Measurements from ENCODE around the gene POLR2A. TPM values are rescaled to one million over a fixed set of nuclear protein-coding genes. Genes with fewer than 3 reads are reported as not detected.

Gene POLR2A
- total RNA-seq, 3 donors from 2014 or later: 64.2 to 174 (median 88.7) TPM

DNA sequence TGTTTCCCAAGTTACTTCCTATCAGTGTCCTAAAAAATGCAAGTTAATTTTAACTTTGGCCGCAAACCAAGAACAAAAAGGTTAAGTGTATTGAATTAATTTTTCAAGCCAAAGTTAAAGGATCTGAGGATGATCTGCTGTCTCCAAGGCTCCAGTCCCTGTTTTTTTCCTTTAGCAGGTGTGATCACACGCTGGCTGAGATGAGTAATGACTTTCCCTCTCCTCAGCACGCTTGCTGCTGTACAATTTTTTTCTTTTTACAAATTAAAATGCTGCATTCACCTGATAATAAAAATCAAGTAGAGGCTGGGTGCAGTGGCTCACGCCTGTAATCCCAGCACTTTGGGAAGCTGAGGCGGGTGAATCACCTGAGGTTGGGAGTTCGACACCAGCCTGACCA, 60.7 kb downstream of the POLR2A start:
- DNase-seq (ENCODE audit: low spot score in 2 of 2): no peak
- Histone ChIP-seq H3K4me3 (no peak overlapping the region), H3K27me3 (no peaks in the 10 kb centered on the region), H3K9me3 (no peaks in the 10 kb centered on the region), H3K36me3 (no peaks in the 10 kb centered on the region), H3K4me1 (peaks cover 2 to 6% of the 10 kb centered on the region in 2 donors), H3K27ac (no peak overlapping the region)
- TF ChIP-seq POLR2A (IDR thresholded peaks at IDR 0.05): no peak
- TF ChIP-seq, protein P1, sequence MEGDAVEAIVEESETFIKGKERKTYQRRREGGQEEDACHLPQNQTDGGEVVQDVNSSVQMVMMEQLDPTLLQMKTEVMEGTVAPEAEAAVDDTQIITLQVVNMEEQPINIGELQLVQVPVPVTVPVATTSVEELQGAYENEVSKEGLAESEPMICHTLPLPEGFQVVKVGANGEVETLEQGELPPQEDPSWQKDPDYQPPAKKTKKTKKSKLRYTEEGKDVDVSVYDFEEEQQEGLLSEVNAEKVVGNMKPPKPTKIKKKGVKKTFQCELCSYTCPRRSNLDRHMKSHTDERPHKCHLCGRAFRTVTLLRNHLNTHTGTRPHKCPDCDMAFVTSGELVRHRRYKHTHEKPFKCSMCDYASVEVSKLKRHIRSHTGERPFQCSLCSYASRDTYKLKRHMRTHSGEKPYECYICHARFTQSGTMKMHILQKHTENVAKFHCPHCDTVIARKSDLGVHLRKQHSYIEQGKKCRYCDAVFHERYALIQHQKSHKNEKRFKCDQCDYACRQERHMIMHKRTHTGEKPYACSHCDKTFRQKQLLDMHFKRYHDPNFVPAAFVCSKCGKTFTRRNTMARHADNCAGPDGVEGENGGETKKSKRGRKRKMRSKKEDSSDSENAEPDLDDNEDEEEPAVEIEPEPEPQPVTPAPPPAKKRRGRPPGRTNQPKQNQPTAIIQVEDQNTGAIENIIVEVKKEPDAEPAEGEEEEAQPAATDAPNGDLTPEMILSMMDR (IDR thresholded peaks at IDR 0.05): no peak
- TF ChIP-seq POLR2AphosphoS5 (IDR thresholded peaks at IDR 0.05): no peak
- intact Hi-C loops (cut with DNase I; ENCODE audit: low total_unique reads): no loop called here

DNA sequence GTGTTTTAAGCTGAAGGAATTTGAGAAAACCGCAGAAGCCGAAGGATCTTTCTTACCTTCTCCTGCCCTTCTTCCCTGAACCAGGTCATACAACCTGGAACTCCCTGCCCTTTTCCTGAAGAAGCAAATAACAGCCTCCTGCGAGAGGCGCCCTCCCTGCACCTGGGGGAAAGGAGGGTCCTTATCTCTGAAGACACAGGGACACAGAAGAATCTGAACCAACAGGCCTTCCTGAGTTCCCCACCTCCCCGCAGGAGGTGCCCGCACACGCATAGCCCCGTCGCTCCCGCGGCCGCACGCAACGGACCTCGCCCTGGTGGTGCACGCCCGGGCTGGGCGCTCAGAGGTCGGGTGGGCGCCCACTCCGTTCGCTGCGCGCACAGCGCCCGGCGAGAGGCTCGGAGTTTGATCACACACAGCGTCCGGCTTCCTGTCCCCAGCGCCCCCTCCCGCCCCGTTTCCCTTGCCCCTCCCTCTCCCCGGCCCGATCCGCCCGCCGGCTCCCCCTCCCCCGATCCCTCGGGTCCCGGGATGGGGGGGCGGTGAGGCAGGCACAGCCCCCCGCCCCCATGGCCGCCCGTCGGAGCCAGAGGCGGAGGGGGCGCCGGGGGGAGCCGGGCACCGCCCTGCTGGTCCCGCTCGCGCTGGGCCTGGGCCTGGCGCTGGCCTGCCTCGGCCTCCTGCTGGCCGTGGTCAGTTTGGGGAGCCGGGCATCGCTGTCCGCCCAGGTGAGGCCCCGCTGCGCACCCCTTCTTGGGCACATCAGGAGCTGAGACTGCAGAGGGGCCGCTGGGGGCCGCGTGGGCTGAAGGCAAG, 64.6 kb downstream of the POLR2A start, which contains the start of gene TNFSF12:
TSS of gene TNFSF12 (plus strand) at position 474 of the 816 bp plus-strand sequence. CDS start at position 570, 96 bp downstream.
- peak within 1 kb of the TSS; percentile 67 to 77 (median 76) for H3K4me3 ChIP-seq
- peak within 1 kb of the TSS; percentile 89 to 94 for H3K27ac ChIP-seq
- no peaks in the 10 kb centered on the region for H3K36me3 ChIP-seq
- TF ChIP-seq POLR2AphosphoS5 (IDR thresholded peaks at IDR 0.05): no peak
- TF ChIP-seq, protein P1 (IDR thresholded peaks at IDR 0.05): peak in 2 of 3 donors; percentile 12 to 14
- H3K9me3 ChIP-seq: no peaks in the 10 kb centered on the region
- no peaks in the 10 kb centered on the region for H3K27me3 ChIP-seq
- H3K4me1 ChIP-seq: peaks cover 2 to 6% of the 10 kb centered on the region in 2 donors
- intact Hi-C loops (cut with DNase I; ENCODE audit: low total_unique reads): no loop called here
- DNase-seq (ENCODE audit: low spot score in 2 of 2): peak; percentile 27 to 70

Other genes with a start within 250 kb of the POLR2A start
- 10 to 100 TPM; 32.0 to 58.2 (median 47.9) TPM for gene DVL2, start 249.8 kb upstream of the POLR2A start, total RNA-seq
- 10 to 100 TPM; 22.1 to 40.4 (median 37.7) TPM for gene PHF23, start 244.9 kb upstream of the POLR2A start, total RNA-seq
- gene GABARAP, start 241.9 kb upstream of the POLR2A start, total RNA-seq: 100 to 1,000 TPM; 620 to 765 (median 631) TPM
- 10 to 100 TPM; 35.7 to 67.5 (median 60.5) TPM for gene CTDNEP1, start 232.6 kb upstream of the POLR2A start, total RNA-seq
- 10 to 100 TPM; 26.9 to 36.7 (median 30.6) TPM for gene ELP5, start 232.2 kb upstream of the POLR2A start, total RNA-seq
- gene CLDN7, start 221.9 kb upstream of the POLR2A start, total RNA-seq: 10 to 100 TPM in 2 of 3 donors, 1 to 10 TPM in 1; 5.4 to 95.9 (median 60.0) TPM
- 10 to 100 TPM in 1 of 3 donors, 1 to 10 TPM in 2; 2.6 to 32.5 (median 3.5) TPM for gene SLC2A4, start 202.6 kb upstream of the POLR2A start, total RNA-seq
- gene YBX2, start 189.7 kb upstream of the POLR2A start, total RNA-seq: 1 to 10 TPM; 2.6 to 3.0 (median 2.9) TPM
- gene EIF5A, start 176.7 kb upstream of the POLR2A start, total RNA-seq: 100 to 1,000 TPM; 151 to 172 (median 163) TPM
- gene GPS2, start 169.0 kb upstream of the POLR2A start, total RNA-seq: 100 to 1,000 TPM in 1 of 3 donors, 10 to 100 TPM in 2; 77.3 to 109 (median 84.2) TPM
- 10 to 100 TPM; 15.0 to 22.9 (median 17.4) TPM for gene NEURL4, start 155.0 kb upstream of the POLR2A start, total RNA-seq
- 1 to 10 TPM; 3.4 to 6.6 (median 5.2) TPM for gene ACAP1, start 147.8 kb upstream of the POLR2A start, total RNA-seq
- 10 to 100 TPM in 2 of 3 donors, 1 to 10 TPM in 1; 9.1 to 11.5 (median 11.0) TPM for gene KCTD11, start 132.2 kb upstream of the POLR2A start, total RNA-seq
- not detected for gene TMEM95, start 129.2 kb upstream of the POLR2A start, total RNA-seq
- 10 to 100 TPM in 2 of 3 donors, 1 to 10 TPM in 1; 1.1 to 22.1 (median 14.4) TPM for gene TNK1, start 103.3 kb upstream of the POLR2A start, total RNA-seq
- 10 to 100 TPM; 16.0 to 24.3 (median 19.0) TPM for gene PLSCR3, start 89.8 kb upstream of the POLR2A start, total RNA-seq
- gene TMEM256, start 80.3 kb upstream of the POLR2A start, total RNA-seq: 100 to 1,000 TPM in 1 of 3 donors, 10 to 100 TPM in 2; 77.6 to 113 (median 92.3) TPM
- 10 to 100 TPM in 1 of 3 donors, 1 to 10 TPM in 2; 6.7 to 13.1 (median 8.3) TPM for gene NLGN2, start 76.5 kb upstream of the POLR2A start, total RNA-seq
- gene SPEM1, start 64.0 kb upstream of the POLR2A start, total RNA-seq: not detected
- not detected for gene SPEM2, start 58.8 kb upstream of the POLR2A start, total RNA-seq
- gene SPEM3, start 55.5 kb upstream of the POLR2A start, total RNA-seq: not detected
- 10 to 100 TPM in 1 of 3 donors, 1 to 10 TPM in 2; 3.5 to 18.1 (median 9.5) TPM for gene TMEM102, start 48.9 kb upstream of the POLR2A start, total RNA-seq
- gene FGF11, start 44.9 kb upstream of the POLR2A start, total RNA-seq: 1 to 10 TPM; 2.1 to 2.9 (median 2.9) TPM
- gene CHRNB1, start 39.3 kb upstream of the POLR2A start, total RNA-seq: 10 to 100 TPM in 2 of 3 donors, 1 to 10 TPM in 1; 8.5 to 11.8 (median 11.7) TPM
- 10 to 100 TPM; 34.4 to 46.9 (median 45.7) TPM for gene ZBTB4, start 4.7 kb upstream of the POLR2A start, total RNA-seq
- gene SLC35G6, start 2.9 kb upstream of the POLR2A start, total RNA-seq: not detected
- 10 to 100 TPM; 39.3 to 65.3 (median 41.1) TPM for gene TNFSF12, start 64.7 kb downstream of the POLR2A start, total RNA-seq
- gene TNFSF13, start 74.4 kb downstream of the POLR2A start, total RNA-seq: 10 to 100 TPM; 25.2 to 36.7 (median 33.6) TPM
- gene SENP3, start 77.6 kb downstream of the POLR2A start, total RNA-seq: 10 to 100 TPM; 59.5 to 65.2 (median 62.3) TPM
- gene CD68, start 95.3 kb downstream of the POLR2A start, total RNA-seq: 100 to 1,000 TPM in 1 of 3 donors, 10 to 100 TPM in 2; 49.8 to 220 (median 70.5) TPM
- gene MPDU1, start 99.5 kb downstream of the POLR2A start, total RNA-seq: 100 to 1,000 TPM in 1 of 3 donors, 10 to 100 TPM in 2; 66.6 to 140 (median 74.4) TPM
- 1 to 10 TPM; 1.3 to 4.1 (median 1.6) TPM for gene SOX15, start 105.7 kb downstream of the POLR2A start, total RNA-seq
- gene FXR2, start 130.5 kb downstream of the POLR2A start, total RNA-seq: 10 to 100 TPM; 22.8 to 33.9 (median 25.6) TPM
- 10 to 100 TPM; 52.5 to 78.4 (median 62.9) TPM for gene SAT2, start 143.5 kb downstream of the POLR2A start, total RNA-seq
- gene SHBG, start 145.8 kb downstream of the POLR2A start, total RNA-seq: under 1 TPM in 1 of 3 donors, not detected in 2; 0.16 TPM
- 1 to 10 TPM in 1 of 3 donors, under 1 TPM in 2; 0.16 to 1.2 (median 0.98) TPM for gene ATP1B2, start 166.6 kb downstream of the POLR2A start, total RNA-seq
- gene TP53, start 203.1 kb downstream of the POLR2A start, total RNA-seq: 10 to 100 TPM; 23.9 to 31.9 (median 24.2) TPM
- gene WRAP53, start 204.1 kb downstream of the POLR2A start, total RNA-seq: 1 to 10 TPM; 3.6 to 5.4 (median 4.2) TPM
- gene EFNB3, start 220.8 kb downstream of the POLR2A start, total RNA-seq: 1 to 10 TPM in 2 of 3 donors, under 1 TPM in 1; 0.48 to 5.7 (median 3.3) TPM
- gene DNAH2, start 233.4 kb downstream of the POLR2A start, total RNA-seq: 1 to 10 TPM in 1 of 3 donors, under 1 TPM in 2; 0.16 to 1.5 (median 0.98) TPM

Measured in breast epithelium (tissue), 4 donors.